ENCODE data around the gene ETV2.
"Not testable (repeated sequence)": the region's sequence is repeated elsewhere in the genome, so short reads cannot be mapped to it uniquely, and the experiment has no call there.

The ETV2 gene

DNA sequence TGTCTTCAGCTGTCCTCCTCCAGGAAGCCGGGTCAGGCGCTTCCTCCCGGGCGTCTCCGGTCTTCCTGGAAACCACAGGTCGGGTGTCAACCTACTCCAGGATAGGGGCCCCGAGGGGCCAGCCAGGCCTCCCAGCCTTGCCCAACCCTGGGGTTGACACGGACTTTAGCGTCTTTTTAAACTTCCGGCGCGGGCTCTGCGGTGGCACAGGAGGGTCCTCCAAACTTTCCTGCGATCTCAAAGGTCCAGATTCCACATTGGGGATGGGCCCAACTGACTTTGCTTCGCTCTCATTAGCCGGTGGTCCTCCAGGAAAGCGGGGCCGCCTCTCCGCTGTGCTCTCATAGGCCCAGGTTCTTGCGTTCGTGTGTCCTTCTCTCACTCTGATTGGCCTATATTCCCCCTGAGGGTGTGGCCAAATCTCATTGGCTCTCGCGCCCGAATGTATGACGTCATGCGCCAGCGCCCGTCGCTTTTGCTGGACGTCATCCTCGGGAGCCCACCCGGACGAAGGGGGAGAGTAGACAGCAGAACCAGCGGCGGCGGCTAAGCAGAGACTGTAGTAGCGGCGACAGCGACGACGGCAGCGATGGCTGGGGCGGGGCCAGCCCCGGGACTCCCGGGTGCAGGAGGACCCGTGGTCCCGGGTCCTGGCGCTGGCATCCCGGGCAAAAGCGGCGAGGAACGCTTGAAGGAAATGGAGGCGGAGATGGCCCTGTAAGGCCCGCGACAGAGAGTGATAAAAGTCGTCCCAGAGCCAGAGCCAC is 12.8 kb upstream of the ETV2 start, which contains the start of gene RBM42:
Gene RBM42 (plus strand): TSS at position 472 of the 767 bp plus-strand sequence. CDS start 118 bp downstream, at position 590.
- peak; percentile 97 for DNase-seq (ENCODE audit: low read depth)

DNA sequence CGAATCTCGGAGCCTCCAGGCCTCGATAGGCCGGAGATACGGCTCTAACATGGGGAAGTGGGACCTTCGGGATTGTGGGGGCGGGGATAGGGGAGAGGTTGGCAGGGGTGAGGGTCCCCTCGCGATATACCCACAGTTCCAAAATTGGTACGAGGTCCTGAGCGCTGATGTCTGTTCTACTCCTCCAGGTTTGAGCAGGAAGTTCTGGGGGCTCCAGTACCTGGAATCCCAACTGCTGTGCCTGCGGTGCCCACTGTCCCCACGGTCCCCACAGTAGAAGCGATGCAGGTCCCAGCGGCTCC is 12.3 kb upstream of the ETV2 start:
- no peak for DNase-seq (ENCODE audit: low read depth)

DNA sequence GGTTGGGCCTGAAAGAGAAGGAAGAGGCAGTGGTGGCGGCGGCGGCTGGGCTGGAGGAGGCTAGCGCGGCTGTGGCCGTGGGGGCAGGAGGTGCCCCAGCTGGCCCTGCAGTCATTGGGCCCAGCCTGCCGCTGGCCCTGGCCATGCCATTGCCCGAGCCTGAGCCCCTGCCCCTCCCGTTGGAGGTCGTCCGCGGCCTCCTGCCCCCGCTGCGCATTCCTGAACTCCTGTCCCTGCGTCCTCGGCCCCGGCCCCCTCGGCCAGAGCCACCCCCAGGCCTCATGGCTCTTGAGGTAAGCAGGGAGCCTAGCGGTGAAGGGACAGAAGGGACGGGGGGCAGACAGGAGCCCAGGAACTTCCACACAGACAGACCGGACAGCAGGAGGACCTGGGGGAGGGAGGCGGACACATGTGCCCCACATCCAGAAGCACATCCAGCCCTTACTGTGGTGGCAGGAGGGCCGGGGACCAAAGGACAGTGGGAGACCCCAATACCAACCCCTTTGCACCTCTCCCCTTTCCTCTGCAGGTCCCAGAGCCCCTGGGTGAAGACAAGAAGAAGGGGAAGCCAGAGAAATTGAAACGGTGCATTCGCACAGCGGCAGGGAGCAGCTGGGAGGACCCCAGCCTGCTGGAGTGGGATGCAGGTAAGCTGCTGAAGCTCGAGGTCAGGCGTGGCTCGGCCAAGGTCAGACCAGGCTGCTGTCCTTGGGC is 7.7 kb upstream of the ETV2 start:
- no peak for DNase-seq (ENCODE audit: low read depth)

DNA sequence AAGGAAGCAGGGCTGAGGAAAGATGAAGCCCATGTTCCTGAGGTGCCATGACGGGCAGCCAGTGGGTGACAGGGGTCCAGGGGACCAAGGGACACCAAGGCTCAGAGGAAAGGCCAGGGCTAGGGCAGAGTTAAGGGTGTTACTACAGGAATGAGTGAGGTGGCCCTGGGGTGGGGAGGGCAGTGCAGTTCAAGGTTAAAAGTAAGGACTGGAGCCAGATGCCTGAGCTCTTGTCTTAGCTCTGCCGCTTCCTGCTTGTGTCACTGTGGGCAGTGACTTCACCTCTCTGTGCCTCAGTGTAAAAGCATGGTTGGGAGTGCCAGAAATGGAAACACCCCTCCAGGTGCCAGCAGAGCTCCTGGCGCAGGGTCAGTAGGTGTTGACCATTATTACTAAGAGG is 4.9 kb upstream of the ETV2 start:
- DNase-seq (ENCODE audit: low read depth), result no peak

DNA sequence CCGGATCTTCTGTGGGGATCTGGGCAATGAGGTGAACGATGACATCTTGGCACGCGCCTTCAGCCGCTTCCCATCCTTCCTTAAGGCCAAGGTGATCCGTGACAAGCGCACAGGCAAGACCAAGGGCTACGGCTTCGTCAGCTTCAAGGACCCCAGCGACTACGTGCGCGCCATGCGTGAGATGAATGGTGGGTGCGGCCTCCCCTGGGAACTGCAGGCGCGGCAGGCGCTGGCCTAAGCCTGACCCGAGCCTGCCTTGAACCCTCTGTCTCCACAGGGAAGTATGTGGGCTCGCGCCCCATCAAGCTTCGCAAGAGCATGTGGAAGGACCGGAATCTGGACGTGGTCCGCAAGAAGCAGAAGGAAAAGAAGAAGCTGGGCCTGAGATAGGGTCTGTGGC is 4.4 kb upstream of the ETV2 start:
- DNase-seq (ENCODE audit: low read depth), result no peak

DNA sequence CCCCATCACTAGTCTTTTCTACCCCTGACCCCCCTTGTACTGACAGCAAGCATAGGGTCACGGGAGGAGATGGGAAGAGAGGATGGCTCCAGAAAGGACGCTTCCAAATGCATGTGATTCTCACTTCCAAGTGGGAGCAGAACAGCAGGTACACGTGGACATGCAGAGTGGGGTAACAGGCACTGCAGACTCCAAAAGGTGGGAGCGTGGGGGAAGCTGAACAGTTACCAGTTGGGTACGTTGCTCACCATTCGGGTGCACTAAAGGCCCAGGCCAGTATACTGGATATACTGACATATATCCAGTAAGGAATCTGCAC is 2.3 kb upstream of the ETV2 start:
- DNase-seq (ENCODE audit: low read depth), result no peak

DNA sequence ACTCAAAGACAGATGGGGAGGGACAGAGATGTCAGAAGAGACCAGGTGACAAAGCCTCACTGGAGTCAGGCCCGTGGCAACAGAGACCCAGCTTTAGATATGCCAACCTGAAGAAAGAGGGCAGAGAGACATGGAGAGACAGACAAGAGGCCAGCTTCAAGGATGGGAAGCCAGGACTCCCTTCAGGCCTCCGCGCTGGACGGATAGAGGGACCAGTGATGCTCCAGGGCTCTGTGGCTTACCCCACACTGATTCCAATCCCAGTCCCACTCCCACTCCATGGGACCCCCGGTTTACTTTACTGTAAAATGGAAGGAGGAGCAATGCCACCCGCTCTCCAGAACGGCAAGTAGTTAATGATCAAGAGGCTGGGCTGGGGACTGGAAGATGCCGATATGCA is 1.7 kb upstream of the ETV2 start:
- DNase-seq (ENCODE audit: low read depth), result no peak

DNA sequence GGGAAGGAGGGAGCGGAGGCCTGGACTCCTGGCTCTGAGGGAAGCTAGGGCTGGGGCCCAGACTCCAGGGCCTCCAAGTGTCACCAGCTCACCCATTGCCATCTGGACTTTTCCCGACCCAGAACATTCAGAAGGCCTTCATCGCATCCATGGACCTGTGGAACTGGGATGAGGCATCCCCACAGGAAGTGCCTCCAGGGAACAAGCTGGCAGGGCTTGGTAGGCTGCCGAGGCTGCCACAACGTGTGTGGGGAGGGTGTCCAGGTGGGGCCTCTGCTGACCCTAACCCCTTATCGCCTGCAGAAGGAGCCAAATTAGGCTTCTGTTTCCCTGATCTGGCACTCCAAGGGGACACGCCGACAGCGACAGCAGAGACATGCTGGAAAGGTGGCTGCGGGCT is 767 bp downstream of the ETV2 start:
- no peak for DNase-seq (ENCODE audit: low read depth)

DNA sequence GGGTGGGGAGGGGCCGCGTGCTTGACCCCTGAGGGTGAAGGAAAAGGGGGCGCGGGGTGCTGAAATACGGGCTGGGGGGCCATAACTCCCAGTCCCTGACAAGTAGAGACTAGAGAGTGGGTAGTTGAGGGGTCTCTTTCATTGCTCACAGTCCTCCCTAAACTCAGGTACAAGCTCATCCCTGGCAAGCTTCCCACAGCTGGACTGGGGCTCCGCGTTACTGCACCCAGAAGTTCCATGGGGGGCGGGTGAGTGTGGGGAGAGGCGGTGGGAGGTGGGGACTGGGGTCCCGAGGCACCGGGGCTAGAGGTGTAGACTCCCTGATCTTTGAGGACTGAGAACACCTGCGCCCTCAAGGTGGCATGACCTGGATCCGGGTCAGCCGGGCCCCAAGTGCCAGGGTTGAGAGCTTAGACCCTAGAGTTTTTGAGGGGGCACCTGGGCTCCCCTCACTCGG is 1.3 kb downstream of the ETV2 start:
- no peak for DNase-seq (ENCODE audit: low read depth)

DNA sequence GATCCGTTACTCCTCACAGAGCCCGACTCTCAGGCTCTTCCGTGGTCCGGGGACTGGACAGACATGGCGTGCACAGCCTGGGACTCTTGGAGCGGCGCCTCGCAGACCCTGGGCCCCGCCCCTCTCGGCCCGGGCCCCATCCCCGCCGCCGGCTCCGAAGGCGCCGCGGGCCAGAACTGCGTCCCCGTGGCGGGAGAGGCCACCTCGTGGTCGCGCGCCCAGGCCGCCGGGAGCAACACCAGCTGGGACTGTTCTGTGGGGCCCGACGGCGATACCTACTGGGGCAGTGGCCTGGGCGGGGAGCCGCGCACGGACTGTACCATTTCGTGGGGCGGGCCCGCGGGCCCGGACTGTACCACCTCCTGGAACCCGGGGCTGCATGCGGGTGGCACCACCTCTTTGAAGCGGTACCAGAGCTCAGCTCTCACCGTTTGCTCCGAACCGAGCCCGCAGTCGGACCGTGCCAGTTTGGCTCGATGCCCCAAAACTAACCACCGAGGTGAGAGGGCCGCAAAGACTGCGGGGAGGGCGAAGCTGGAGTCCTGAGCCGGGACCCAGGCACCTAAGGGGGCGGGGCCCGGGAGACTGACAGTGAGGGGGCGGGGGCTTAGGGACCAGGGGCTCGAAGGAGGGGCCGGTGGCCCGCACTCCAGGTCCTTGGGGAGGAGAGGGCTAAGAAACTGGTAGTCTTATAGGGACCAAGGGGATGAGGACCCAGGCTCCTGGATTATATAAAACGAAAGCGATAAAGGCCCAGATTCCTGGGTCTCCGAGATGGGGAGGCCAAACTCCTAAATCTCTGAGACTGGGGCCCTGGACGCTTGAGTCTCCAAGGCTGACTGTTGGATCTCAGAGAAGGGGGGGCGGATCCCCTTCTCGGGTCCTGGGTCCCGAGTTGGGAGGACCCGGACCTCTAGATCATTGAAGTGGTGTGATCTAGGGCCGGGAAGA is 2.0 kb downstream of the ETV2 start:
- peak; percentile 63 for DNase-seq (ENCODE audit: low read depth)

DNA sequence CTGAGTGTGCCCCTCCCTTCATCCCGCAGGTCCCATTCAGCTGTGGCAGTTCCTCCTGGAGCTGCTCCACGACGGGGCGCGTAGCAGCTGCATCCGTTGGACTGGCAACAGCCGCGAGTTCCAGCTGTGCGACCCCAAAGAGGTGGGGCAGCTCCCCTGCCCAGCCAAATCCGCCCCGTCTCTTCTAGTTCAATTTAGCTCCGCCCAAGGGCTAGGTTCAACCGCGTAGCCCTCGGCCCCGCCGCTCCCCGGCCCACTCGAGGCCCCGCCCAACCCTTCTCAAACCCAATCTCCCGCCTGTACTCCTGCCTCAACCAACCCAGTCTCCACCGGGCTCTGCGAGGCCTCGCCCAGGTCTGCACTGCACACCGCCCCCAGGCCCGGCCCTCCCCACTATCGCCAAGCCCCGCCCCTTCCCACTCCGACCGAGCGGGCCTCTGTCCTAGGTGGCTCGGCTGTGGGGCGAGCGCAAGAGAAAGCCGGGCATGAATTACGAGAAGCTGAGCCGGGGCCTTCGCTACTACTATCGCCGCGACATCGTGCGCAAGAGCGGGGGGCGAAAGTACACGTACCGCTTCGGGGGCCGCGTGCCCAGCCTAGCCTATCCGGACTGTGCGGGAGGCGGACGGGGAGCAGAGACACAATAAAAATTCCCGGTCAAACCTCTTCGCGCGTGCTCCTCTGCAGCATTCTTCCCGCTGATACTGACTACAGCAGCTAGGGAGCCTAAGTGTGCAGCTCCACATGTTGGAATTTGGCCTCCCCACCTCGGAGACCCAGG is 2.9 kb downstream of the ETV2 start:
- DNase-seq (ENCODE audit: low read depth), result peak; percentile 88

DNA sequence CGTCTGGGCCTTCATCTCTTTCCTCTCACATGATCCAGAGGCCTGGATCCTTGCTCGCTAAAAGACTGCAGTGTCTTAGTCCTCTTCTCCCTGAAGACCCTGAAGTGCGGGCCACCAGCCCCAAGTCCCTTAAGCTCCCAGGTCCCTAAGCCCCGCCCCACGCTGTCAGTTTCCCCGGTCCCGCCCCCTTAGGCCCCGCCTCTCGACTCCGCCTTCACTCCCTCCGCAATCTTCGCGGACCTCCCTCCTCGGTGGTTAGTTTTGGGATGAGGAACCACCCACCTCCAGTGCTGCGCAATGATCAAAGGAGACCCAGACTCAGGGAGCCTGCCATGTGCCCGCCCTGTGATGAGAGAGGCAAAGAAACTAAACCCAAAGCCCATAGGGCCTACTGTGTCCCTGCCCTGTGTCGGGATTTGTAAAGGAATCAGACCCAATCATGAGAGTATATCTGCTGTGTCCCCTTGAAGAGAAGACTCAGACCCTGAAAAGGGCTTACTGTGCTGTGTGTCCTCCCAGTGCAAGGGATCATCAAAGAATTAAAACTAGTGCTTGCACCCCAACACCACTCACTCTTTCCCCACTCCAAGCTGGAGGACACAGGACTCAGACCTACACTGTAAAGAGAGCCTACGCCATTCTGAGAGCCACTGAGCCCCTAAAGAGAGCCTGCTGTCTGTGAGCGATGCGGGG is 3.6 kb downstream of the ETV2 start:
- DNase-seq (ENCODE audit: low read depth), result peak; percentile 76

DNA sequence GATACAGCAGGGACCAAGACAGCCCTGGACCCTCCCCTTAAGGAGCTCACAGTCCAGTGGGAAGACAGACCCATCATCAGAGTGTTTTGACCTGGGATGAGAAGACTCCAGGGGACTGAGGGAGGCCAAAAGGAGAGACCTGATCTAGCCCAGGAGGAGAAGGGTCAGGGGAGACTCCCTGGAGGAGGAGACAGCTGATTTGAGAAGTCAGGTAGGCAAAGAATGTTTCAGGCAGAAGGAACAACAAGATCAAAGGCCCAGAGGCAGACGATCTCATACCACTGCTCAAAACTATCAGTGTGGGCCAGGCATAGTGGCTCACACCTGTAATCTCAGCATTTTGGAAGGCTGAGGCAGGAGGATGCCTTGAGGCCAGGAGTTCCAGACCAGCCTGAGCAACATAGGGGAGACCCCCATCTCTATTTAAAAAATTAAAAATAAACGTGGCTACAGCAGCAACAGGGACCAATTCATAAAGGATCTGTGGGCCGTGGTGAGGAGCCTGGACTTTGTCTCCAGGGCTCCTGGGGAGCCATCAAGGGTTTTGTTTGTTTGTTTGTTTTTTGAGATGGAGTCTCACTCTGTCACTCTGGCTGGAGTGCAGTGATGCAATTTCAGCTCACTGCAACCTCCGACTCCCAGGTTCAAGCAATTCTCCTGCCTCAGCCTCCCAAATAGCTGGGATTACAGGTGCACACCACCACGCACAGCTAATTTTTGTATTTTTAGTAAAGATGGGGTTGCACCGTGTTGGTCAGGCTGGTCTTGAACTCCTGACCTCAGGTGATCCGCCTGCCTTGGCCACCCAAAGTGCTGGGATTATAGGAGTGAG is 4.4 kb downstream of the ETV2 start:
- DNase-seq (ENCODE audit: low read depth), result no peak

DNA sequence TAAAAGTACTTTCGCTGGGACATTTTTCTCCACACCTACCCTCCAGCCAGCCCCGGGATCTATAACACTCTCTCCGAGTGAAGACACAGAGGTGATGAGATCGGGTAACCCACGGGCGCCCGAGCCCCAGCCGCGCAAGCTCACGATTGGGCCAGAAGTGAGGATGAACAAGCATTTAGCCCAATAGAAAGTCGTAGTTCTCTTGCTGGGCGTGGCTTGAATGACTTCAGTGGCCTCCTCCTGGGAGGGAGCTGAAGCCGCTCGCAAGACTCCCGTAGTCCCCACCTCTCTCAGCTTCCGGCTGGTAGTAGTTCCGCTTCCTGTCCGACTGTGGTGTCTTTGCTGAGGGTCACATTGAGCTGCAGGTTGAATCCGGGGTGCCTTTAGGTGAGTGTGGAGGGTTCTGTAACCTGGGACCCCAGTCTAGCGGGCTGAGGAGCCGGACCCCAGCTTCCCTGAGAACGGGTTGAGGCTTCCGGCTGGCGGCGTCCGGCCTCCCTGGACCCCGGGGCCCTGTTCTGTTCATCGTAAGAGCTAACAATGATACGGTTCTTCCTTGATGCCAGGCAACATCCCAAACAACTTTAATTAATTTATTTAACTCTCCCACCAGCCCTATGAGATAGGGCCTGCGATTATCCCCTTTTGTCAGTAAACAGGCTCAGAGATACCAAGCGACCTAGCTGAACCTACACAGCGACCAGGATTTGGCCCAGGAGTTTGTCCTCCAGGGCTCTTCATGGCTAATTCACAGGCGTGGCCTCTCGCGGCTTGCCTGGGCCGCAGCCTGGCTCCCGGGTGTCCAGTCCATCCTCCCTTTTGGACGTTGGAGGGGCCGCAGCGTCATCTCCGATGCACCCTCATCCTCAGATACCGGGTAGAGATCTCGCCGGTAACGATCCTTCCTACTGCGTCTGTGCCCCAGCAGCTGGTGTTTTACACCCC is 6.7 kb downstream of the ETV2 start, which contains the start of gene COX6B1:
Gene COX6B1 (plus strand): TSS at position 307 of the 945 bp plus-strand sequence. CDS start 2,921 bp downstream, outside the sequence.
- peak; percentile 79 for DNase-seq (ENCODE audit: low read depth)

DNA sequence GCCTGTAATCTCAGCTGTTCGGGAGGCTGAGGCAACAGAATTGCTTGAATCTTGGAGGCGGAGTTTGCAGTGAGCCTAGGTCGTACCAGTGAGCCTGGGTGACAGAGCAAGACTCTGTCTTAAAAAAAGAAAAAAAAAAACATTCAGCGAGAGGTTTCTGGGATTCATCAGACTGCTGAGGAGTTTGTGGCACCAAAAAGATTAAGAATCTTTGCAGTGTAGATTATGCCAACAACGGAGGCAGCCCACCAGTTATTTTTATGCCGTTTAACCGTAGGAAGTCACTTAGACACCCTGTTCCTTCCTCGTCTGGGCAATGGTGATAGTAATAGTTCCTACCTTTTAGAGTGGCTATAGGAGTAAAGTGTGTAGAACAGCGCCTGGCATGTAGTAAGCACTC is 9.0 kb downstream of the ETV2 start:
- DNase-seq (ENCODE audit: low read depth), result no peak

DNA sequence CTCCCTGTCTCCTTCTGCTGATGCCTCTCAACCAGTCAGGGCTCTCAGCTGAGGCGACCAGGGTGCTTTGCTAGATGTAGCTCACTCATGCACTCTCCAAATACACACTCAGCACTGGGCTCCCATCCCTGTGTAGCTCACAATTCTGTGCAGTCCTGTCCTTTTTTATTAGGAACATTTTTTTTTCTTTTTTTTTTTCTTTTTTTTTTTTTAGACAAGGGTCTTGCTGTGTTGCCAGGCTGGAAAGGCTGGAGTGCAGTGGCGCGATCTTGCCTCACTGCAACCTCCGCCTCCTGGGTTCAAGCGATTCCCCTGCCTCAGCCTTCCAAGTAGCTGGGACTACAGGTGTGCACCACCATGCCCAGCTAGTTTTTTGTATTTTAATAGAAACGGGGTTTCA is 13.3 kb downstream of the ETV2 start:
- not testable (repeated sequence) for DNase-seq (ENCODE audit: low read depth)

DNA sequence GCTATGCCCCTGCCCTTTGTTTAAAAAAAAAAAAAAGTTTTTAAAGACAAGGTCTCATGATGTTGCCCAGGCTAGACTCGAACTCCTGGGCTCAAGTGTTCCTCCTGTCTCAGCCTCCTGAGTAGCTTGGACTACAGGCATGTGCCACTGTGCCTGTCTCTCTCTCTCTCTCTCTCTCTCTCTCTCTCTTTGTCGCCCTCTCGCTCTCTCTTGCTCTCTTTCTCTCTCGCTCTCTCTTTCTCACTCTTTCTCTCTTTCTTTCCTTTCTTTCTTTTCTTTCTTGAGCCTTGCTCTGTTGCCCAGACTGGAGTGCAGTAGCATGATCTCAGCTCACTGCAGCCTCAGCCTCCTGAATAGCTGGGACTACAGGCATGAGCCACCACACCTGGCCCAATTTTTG is 14.1 kb downstream of the ETV2 start:
- DNase-seq (ENCODE audit: low read depth), result no peak

DNA sequence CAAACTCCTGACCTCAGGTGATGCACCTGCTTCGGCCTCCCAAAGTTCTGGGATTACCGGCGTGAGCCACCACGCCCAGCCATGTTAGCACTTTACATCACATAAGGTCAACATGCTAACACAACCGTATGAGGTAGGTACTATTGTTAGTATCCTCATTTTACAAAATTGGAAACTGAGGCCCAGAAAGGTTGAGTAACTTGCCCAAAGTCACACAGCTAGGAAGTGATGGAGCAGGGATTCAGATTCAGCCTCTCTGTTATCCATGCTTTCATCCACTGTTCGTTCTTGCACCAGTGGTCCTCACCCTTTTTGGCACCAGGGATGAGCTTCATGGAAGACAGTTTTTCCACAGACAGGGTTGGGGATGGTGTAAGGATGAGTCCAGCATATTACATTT is 15.2 kb downstream of the ETV2 start:
- DNase-seq (ENCODE audit: low read depth), result no peak

All from stimulated activated CD8-positive, alpha-beta memory T cell treated with anti-CD3 and anti-CD28 coated beads, Interleukin-7, amount 100 ng/mL, for 24 hours (primary cell).